Mesenchymal stem cell (in vitro differentiated cells and primary cell): ENCODE results near the gene PITPNB.

Experiments used
- DNase-seq: peaks from one replicate; pipeline ENCODE4 v3.0.0-alpha.2; 2013
- H2AFZ ChIP-seq: one replicate; pipeline ENCODE4 v1.6.1; 2013; ENCODE audit warnings: low read depth, mild to moderate bottlenecking, control low read depth, inconsistent platforms, low read length, moderate library complexity
- H2AK5ac ChIP-seq: 2 replicates; pipeline ENCODE4 v1.6.1; 2013; ENCODE audit warnings: low read length, moderate library complexity, mild to moderate bottlenecking, inconsistent platforms; ENCODE audit not compliant: severe bottlenecking
- H2BK120ac ChIP-seq: one replicate; pipeline ENCODE4 v1.6.1; 2013; ENCODE audit warnings: low read depth, mild to moderate bottlenecking, inconsistent platforms, low read length, moderate library complexity
- H2BK12ac ChIP-seq, 2 experiments: one replicate each; pipeline ENCODE4 v1.6.1; 2013; ENCODE audit warnings: inconsistent platforms in 2 of 2, low read length in 2 of 2, mild to moderate bottlenecking in 2 of 2, moderate library complexity in 2 of 2, control low read depth in 1 of 2
- H2BK15ac ChIP-seq: one replicate; pipeline ENCODE4 v1.6.1; 2013; ENCODE audit warnings: mild to moderate bottlenecking, low read depth, inconsistent platforms; ENCODE audit not compliant: poor library complexity, severe bottlenecking
- H2BK5ac ChIP-seq: 2 replicates; pipeline ENCODE4 v1.6.1; 2013; ENCODE audit warnings: low read depth, mild to moderate bottlenecking, low read length, control low read depth, inconsistent platforms; ENCODE audit not compliant: poor library complexity, severe bottlenecking
- H3K14ac ChIP-seq, 2 experiments: one replicate each; pipeline ENCODE4 v1.6.1; 2013; ENCODE audit warnings: inconsistent platforms in 2 of 2, low read length in 2 of 2, control low read depth in 1 of 2, mild to moderate bottlenecking in 1 of 2, moderate library complexity in 1 of 2
- H3K18ac ChIP-seq, 2 experiments: one replicate each; pipeline ENCODE4 v1.6.1; 2013; ENCODE audit warnings: inconsistent platforms in 2 of 2, low read length in 2 of 2, control low read depth in 1 of 2, low read depth in 1 of 2, mild to moderate bottlenecking in 1 of 2
- H3K23ac ChIP-seq, 2 experiments: one replicate each; pipeline ENCODE4 v1.6.1; 2013; ENCODE audit warnings: inconsistent platforms in 2 of 2, low read length in 2 of 2, mild to moderate bottlenecking in 2 of 2, moderate library complexity in 2 of 2, control low read depth in 1 of 2
- H3K27ac ChIP-seq: 2 replicates; pipeline ENCODE4 v1.5.1; 2013; ENCODE audit warnings: mild to moderate bottlenecking, moderate library complexity, low read length, control low read depth, inconsistent platforms; ENCODE audit not compliant: poor library complexity, severe bottlenecking
- H3K27me3 ChIP-seq, 2 experiments: 2 replicates each; pipeline versions ENCODE4 v1.6.1 to v1.7.0; 2013; ENCODE audit warnings: low read length in 2 of 2, mild to moderate bottlenecking in 2 of 2, moderate library complexity in 2 of 2, control low read depth in 1 of 2, inconsistent platforms in 1 of 2; ENCODE audit not compliant: control insufficient read depth in 1 of 2, insufficient read depth in 1 of 2
- H3K36me3 ChIP-seq, 2 experiments: 2 replicates each; pipeline versions ENCODE4 v1.6.1 to v1.7.0; 2013; ENCODE audit warnings: low read length in 2 of 2, control low read depth in 1 of 2, inconsistent platforms in 1 of 2, low read depth in 1 of 2, mild to moderate bottlenecking in 1 of 2; ENCODE audit not compliant: insufficient read depth in 2 of 2, control insufficient read depth in 1 of 2
- H3K4ac ChIP-seq, 2 experiments: one replicate each; pipeline ENCODE4 v1.6.1; 2013; ENCODE audit warnings: inconsistent platforms in 2 of 2, low read length in 2 of 2, mild to moderate bottlenecking in 2 of 2, moderate library complexity in 2 of 2, control low read depth in 1 of 2, low read depth in 1 of 2
- H3K4me1 ChIP-seq: 2 replicates; pipeline ENCODE4 v1.6.1; 2013; ENCODE audit warnings: low read depth, low read length, control low read depth; ENCODE audit not compliant: control insufficient read depth, insufficient read depth
- H3K4me2 ChIP-seq: 2 replicates; pipeline ENCODE4 v1.6.1; 2013; ENCODE audit warnings: low read length, mild to moderate bottlenecking, inconsistent platforms; ENCODE audit not compliant: poor library complexity, severe bottlenecking
- H3K4me3 ChIP-seq, 2 experiments: 2 replicates each; pipeline versions ENCODE4 v1.5.1 to v1.7.0; 2013; ENCODE audit warnings: low read length in 2 of 2, mild to moderate bottlenecking in 2 of 2, control low read depth in 1 of 2, low read depth in 1 of 2; ENCODE audit not compliant: insufficient read depth in 1 of 2
- H3K79me1 ChIP-seq: replicated peaks from 2 replicates; pipeline ENCODE4 v1.6.1; 2013; ENCODE audit warnings: mild to moderate bottlenecking, control low read depth, low read length, inconsistent platforms; ENCODE audit not compliant: poor library complexity, severe bottlenecking
- H3K9ac ChIP-seq: 2 replicates; pipeline ENCODE4 v1.7.0; 2013; ENCODE audit warnings: mild to moderate bottlenecking, low read length, moderate library complexity
- H3K9me3 ChIP-seq: 2 replicates; pipeline ENCODE4 v1.7.0; 2013; ENCODE audit warnings: mild to moderate bottlenecking, low read length; ENCODE audit not compliant: control insufficient read depth
- H4K8ac ChIP-seq: one replicate; pipeline ENCODE4 v1.6.1; 2013; ENCODE audit warnings: inconsistent platforms, mild to moderate bottlenecking, low read length, moderate library complexity
- H4K91ac ChIP-seq: one replicate; pipeline ENCODE4 v1.6.1; 2013; ENCODE audit warnings: mild to moderate bottlenecking, low read length, inconsistent platforms
- WGBS: methylation state at CpG from one replicate; pipeline ENCODE4 v1.1.7; 2013; ENCODE audit warnings: mixed read lengths; 5-methylcytosine and 5-hydroxymethylcytosine counted together

The PITPNB gene

DNA sequence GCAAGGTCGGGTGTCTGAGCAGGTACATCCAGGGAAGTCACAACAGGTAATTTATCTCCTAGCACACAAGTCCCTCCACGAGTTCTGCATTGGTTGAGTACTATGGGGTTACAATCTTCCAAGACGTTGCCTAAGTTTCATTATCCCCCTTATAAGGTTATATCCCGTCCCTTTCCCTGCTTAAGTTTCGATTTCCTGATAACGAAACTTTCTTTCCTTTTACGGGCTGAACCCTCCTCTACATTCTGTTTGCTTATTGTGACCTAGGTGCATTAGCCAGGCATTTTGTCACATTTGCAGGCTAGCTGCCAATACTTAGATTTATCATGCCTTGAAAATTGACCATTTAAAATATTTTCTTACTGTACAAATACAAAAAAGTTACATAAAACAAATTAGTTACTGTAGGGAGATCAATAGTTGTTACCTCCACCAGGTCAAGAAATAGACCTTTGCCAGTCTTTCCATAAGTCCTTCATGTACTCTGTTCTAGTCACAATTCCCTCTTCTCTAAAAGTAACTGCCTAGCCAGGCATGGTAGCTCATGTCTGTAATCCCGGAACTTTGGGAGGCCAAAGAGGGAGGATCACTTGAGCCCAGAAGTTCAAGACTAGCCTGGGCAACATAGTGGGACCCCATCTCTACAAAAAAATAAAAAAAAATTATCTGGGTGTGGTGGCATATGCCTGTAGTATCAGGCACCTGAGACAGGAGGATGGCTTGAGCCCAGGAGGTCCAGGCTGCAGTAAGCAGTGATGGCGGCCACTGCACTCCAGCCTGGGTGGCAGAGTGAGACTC lies 14.3 kb upstream of the PITPNB start:
- no peak overlapping the region for H3K23ac ChIP-seq
- no peaks in the 10 kb centered on the region for H3K9me3 ChIP-seq
- H3K4me1 ChIP-seq: no peaks in the 10 kb centered on the region
- H3K14ac ChIP-seq: no peak overlapping the region
- DNase-seq: no peak
- H4K91ac ChIP-seq: no peak overlapping the region
- H2BK120ac ChIP-seq: no peak overlapping the region
- no peak overlapping the region for H3K18ac ChIP-seq
- no peak overlapping the region for H2AFZ ChIP-seq
- no peak overlapping the region for H4K8ac ChIP-seq
- no peaks in the 10 kb centered on the region for H3K27me3 ChIP-seq
- 98% methylated on average over 9 of the region's 9 CpGs for WGBS
- no peak overlapping the region for H3K9ac ChIP-seq
- no peak overlapping the region for H3K27ac ChIP-seq
- no peak overlapping the region for H3K4me2 ChIP-seq
- no peak overlapping the region for H3K4ac ChIP-seq
- H3K36me3 ChIP-seq: no peaks in the 10 kb centered on the region
- H2BK15ac ChIP-seq: no peak overlapping the region
- no peak overlapping the region for H2BK12ac ChIP-seq
- peak overlapping the region in 1 of 2 experiments; percentile 28 for H3K4me3 ChIP-seq
- H2AK5ac ChIP-seq: no peak overlapping the region
- no peak overlapping the region for H2BK5ac ChIP-seq
- peaks cover 9% of the 10 kb centered on the region for H3K79me1 ChIP-seq

- H3K4me3 ChIP-seq: no peak overlapping the region
- no peak overlapping the region for H4K8ac ChIP-seq
- H3K4me1 ChIP-seq: no peaks in the 10 kb centered on the region
- H3K9me3 ChIP-seq: no peaks in the 10 kb centered on the region
- H2AK5ac ChIP-seq: no peak overlapping the region
- no peak overlapping the region for H3K27ac ChIP-seq
- H4K91ac ChIP-seq: no peak overlapping the region
- H2BK5ac ChIP-seq: no peak overlapping the region
- no peak overlapping the region for H2AFZ ChIP-seq
- H3K23ac ChIP-seq: no peak overlapping the region
- no peaks in the 10 kb centered on the region for H3K36me3 ChIP-seq
- no peak overlapping the region for H2BK120ac ChIP-seq
- H2BK15ac ChIP-seq: no peak overlapping the region
- H3K14ac ChIP-seq: no peak overlapping the region
- no peak overlapping the region for H3K18ac ChIP-seq
- 71% methylated on average over 2 of the region's 3 CpGs for WGBS
- no peaks in the 10 kb centered on the region for H3K27me3 ChIP-seq
- no peak for DNase-seq
- H3K4ac ChIP-seq: no peak overlapping the region
- peaks cover 9% of the 10 kb centered on the region for H3K79me1 ChIP-seq
- H3K9ac ChIP-seq: no peak overlapping the region
- no peak overlapping the region for H2BK12ac ChIP-seq
- no peak overlapping the region for H3K4me2 ChIP-seq
Measured at GRCh38 chr22:27930331-27931060, 11.4 kb upstream of the PITPNB start.

- H3K36me3 ChIP-seq: peaks cover 0 to 3% of the 10 kb centered on the region in 2 experiments
- DNase-seq: no peak
- no peak overlapping the region for H2BK120ac ChIP-seq
- no peak overlapping the region for H2AK5ac ChIP-seq
- H3K4me2 ChIP-seq: no peak overlapping the region
- no peaks in the 10 kb centered on the region for H3K9me3 ChIP-seq
- WGBS: no CpG with 5 or more reads among the region's 1 CpG
- no peak overlapping the region for H2BK5ac ChIP-seq
- H3K23ac ChIP-seq: no peak overlapping the region
- no peaks in the 10 kb centered on the region for H3K4me1 ChIP-seq
- no peak overlapping the region for H2BK15ac ChIP-seq
- H2BK12ac ChIP-seq: no peak overlapping the region
- H3K4me3 ChIP-seq: no peak overlapping the region
- H3K18ac ChIP-seq: no peak overlapping the region
- no peak overlapping the region for H2AFZ ChIP-seq
- H4K8ac ChIP-seq: no peak overlapping the region
- H3K27ac ChIP-seq: no peak overlapping the region
- no peak overlapping the region for H3K4ac ChIP-seq
- no peak overlapping the region for H3K9ac ChIP-seq
- no peaks in the 10 kb centered on the region for H3K27me3 ChIP-seq
- H3K14ac ChIP-seq: no peak overlapping the region
- peaks cover 16% of the 10 kb centered on the region for H3K79me1 ChIP-seq
- no peak overlapping the region for H4K91ac ChIP-seq
Measured at GRCh38 chr22:27927608-27928007, 8.6 kb upstream of the PITPNB start.

- H3K27me3 ChIP-seq: no peaks in the 10 kb centered on the region
- no peak overlapping the region for H3K27ac ChIP-seq
- no peak overlapping the region for H2BK12ac ChIP-seq
- no peak overlapping the region for H2BK15ac ChIP-seq
- H3K4me3 ChIP-seq: no peak overlapping the region
- H3K9me3 ChIP-seq: no peaks in the 10 kb centered on the region
- no peak overlapping the region for H3K9ac ChIP-seq
- no peak overlapping the region for H2AFZ ChIP-seq
- 94% methylated on average over 1 of the region's 1 CpG for WGBS
- no peak overlapping the region for H2BK120ac ChIP-seq
- H4K91ac ChIP-seq: no peak overlapping the region
- no peak overlapping the region for H3K4me2 ChIP-seq
- no peak overlapping the region for H2BK5ac ChIP-seq
- no peak overlapping the region for H3K23ac ChIP-seq
- H4K8ac ChIP-seq: no peak overlapping the region
- H3K4ac ChIP-seq: no peak overlapping the region
- H3K4me1 ChIP-seq: no peaks in the 10 kb centered on the region
- H3K14ac ChIP-seq: no peak overlapping the region
- no peak for DNase-seq
- H2AK5ac ChIP-seq: no peak overlapping the region
- peaks cover 15% of the 10 kb centered on the region for H3K79me1 ChIP-seq
- H3K18ac ChIP-seq: no peak overlapping the region
- H3K36me3 ChIP-seq: peaks cover 0 to 3% of the 10 kb centered on the region in 2 experiments
Measured at GRCh38 chr22:27925331-27925730, 6.3 kb upstream of the PITPNB start.
